H9 (cell line): ENCODE measurements around the gene ANKRD50. TPM values are rescaled to one million over a fixed set of nuclear protein-coding genes. Genes with fewer than 3 reads are reported as not detected.

Source experiments
- DNase-seq: peaks from one replicate; pipeline ENCODE4 v3.0.0-alpha.2; 2017
- H2AFZ ChIP-seq: one replicate; pipeline ENCODE4 v1.6.1; 2013; ENCODE audit warnings: mild to moderate bottlenecking, low read length, control low read depth, moderate library complexity
- H2AK5ac ChIP-seq: 2 replicates; pipeline ENCODE4 v1.6.1; 2013; ENCODE audit warnings: low read length, control low read depth, mixed read lengths; ENCODE audit not compliant: insufficient read length
- H2BK120ac ChIP-seq: one replicate; pipeline ENCODE4 v1.6.1; 2013; ENCODE audit warnings: low read depth, mild to moderate bottlenecking, low read length, control low read depth, inconsistent platforms; ENCODE audit not compliant: poor library complexity, severe bottlenecking
- H2BK12ac ChIP-seq: 2 replicates; pipeline ENCODE4 v1.6.1; 2013; ENCODE audit warnings: low read length, control low read depth, mixed read lengths, low read depth; ENCODE audit not compliant: insufficient read length
- H2BK15ac ChIP-seq: 2 replicates; pipeline ENCODE4 v1.6.1; 2013; ENCODE audit warnings: low read depth, low read length, control low read depth
- H2BK20ac ChIP-seq: one replicate; pipeline ENCODE4 v1.6.1; 2013; ENCODE audit warnings: low read depth, mild to moderate bottlenecking, low read length, control low read depth, inconsistent platforms; ENCODE audit not compliant: poor library complexity, severe bottlenecking
- H2BK5ac ChIP-seq: 2 replicates; pipeline ENCODE4 v1.6.1; 2013; ENCODE audit warnings: low read length, control low read depth, mixed read lengths; ENCODE audit not compliant: insufficient read length
- H3K14ac ChIP-seq: 2 replicates; pipeline ENCODE4 v1.6.1; 2013; ENCODE audit warnings: low read length, control low read depth; ENCODE audit not compliant: insufficient read depth
- H3K18ac ChIP-seq: 2 replicates; pipeline ENCODE4 v1.6.1; 2013; ENCODE audit warnings: low read depth, mild to moderate bottlenecking, mixed read lengths, low read length, control low read depth; ENCODE audit not compliant: insufficient read length
- H3K23ac ChIP-seq: 2 replicates; pipeline ENCODE4 v1.6.1; 2013; ENCODE audit warnings: low read length, control low read depth, mixed read lengths, low read depth; ENCODE audit not compliant: insufficient read length
- H3K23me2 ChIP-seq: 2 replicates; pipeline ENCODE4 v1.6.1; 2013; ENCODE audit warnings: low read depth, mild to moderate bottlenecking, mixed read lengths, low read length, control low read depth; ENCODE audit not compliant: insufficient read length, poor library complexity, severe bottlenecking
- H3K27ac ChIP-seq: 2 replicates; pipeline ENCODE4 v1.5.1; 2013; ENCODE audit warnings: low read length, control low read depth, mixed read lengths, low read depth; ENCODE audit not compliant: insufficient read length
- H3K27me3 ChIP-seq: 2 replicates; pipeline ENCODE4 v1.6.1; 2013; ENCODE audit warnings: low read length, control low read depth, inconsistent platforms; ENCODE audit not compliant: insufficient read depth
- H3K4ac ChIP-seq: 2 replicates; pipeline ENCODE4 v1.6.1; 2013; ENCODE audit warnings: low read depth, mild to moderate bottlenecking, control low read depth, inconsistent platforms, low read length, moderate library complexity
- H3K4me1 ChIP-seq: 2 replicates; pipeline ENCODE4 v1.6.1; 2013; ENCODE audit warnings: low read length, control low read depth, inconsistent platforms; ENCODE audit not compliant: insufficient read depth
- H3K4me2 ChIP-seq: 2 replicates; pipeline ENCODE4 v1.6.1; 2013; ENCODE audit warnings: low read length, control low read depth, mixed read lengths; ENCODE audit not compliant: insufficient read length, insufficient read depth
- H3K56ac ChIP-seq: 2 replicates; pipeline ENCODE4 v1.6.1; 2013; ENCODE audit warnings: low read depth, mild to moderate bottlenecking, mixed read lengths, low read length, control low read depth; ENCODE audit not compliant: insufficient read length
- H3K79me1 ChIP-seq: 2 replicates; pipeline ENCODE4 v1.6.1; 2013; ENCODE audit warnings: low read depth, mild to moderate bottlenecking, moderate library complexity, low read length, control low read depth, inconsistent platforms; ENCODE audit not compliant: insufficient read depth, poor library complexity, severe bottlenecking
- H3K79me2 ChIP-seq: 2 replicates; pipeline ENCODE4 v1.6.1; 2013; ENCODE audit warnings: low read length, control low read depth, inconsistent platforms; ENCODE audit not compliant: insufficient read depth
- H3K9ac ChIP-seq: 2 replicates; pipeline ENCODE4 v1.6.1; 2013; ENCODE audit warnings: low read length, control low read depth, mixed read lengths; ENCODE audit not compliant: insufficient read length; ENCODE audit errors: extremely low read depth
- H3K9me3 ChIP-seq: one replicate; pipeline ENCODE4 v1.6.1; 2013; ENCODE audit warnings: low read depth, low read length, inconsistent platforms; ENCODE audit not compliant: control insufficient read depth
- H3T11ph ChIP-seq: one replicate; pipeline ENCODE4 v1.6.1; 2013; ENCODE audit warnings: mild to moderate bottlenecking, low read length, control low read depth, inconsistent platforms
- H4K20me1 ChIP-seq: one replicate; pipeline ENCODE4 v1.6.1; 2013; ENCODE audit not compliant: control insufficient read depth, insufficient read length, insufficient read depth
- H4K5ac ChIP-seq: 2 replicates; pipeline ENCODE4 v1.6.1; 2013; ENCODE audit warnings: low read depth, mild to moderate bottlenecking, mixed read lengths, low read length, control low read depth; ENCODE audit not compliant: insufficient read length
- H4K8ac ChIP-seq: replicated peaks from 2 replicates; pipeline ENCODE4 v1.6.1; 2013; ENCODE audit warnings: low read length, control low read depth, mixed read lengths, low read depth; ENCODE audit not compliant: insufficient read length
- H4K91ac ChIP-seq: 2 replicates; pipeline ENCODE4 v1.6.1; 2013; ENCODE audit warnings: low read depth, mild to moderate bottlenecking, moderate library complexity, mixed read lengths, low read length, control low read depth; ENCODE audit not compliant: insufficient read length
- H3K27ac Mint-ChIP-seq, 3 experiments: 2 replicates in 2 of 3; 3 replicates in 1 of 3; pipeline ENCODE4 v1.8.0; 2020 to 2021; ENCODE audit warnings: mixed read lengths in 3 of 3, mild to moderate bottlenecking in 1 of 3, moderate library complexity in 1 of 3
- H3K27me3 Mint-ChIP-seq: 2 replicates; pipeline ENCODE4 v1.8.0; 2021; ENCODE audit warnings: low read depth, mild to moderate bottlenecking, moderate library complexity, mixed read lengths
- H3K36me3 Mint-ChIP-seq, 3 experiments: 2 replicates in 2 of 3; 3 replicates in 1 of 3; pipeline ENCODE4 v1.8.0; 2020 to 2021; ENCODE audit warnings: low read depth in 3 of 3, mixed read lengths in 3 of 3; ENCODE audit not compliant: insufficient read depth in 1 of 3
- H3K4me1 Mint-ChIP-seq, 2 experiments: 2 replicates each; pipeline ENCODE4 v1.8.0; 2020; ENCODE audit warnings: mixed read lengths in 2 of 2
- H3K4me3 Mint-ChIP-seq, 2 experiments: 2 replicates in 1 of 2; 3 replicates in 1 of 2; pipeline ENCODE4 v1.8.0; 2020 to 2021; ENCODE audit warnings: mild to moderate bottlenecking in 2 of 2, mixed read lengths in 2 of 2, moderate library complexity in 1 of 2
- H3K9me3 Mint-ChIP-seq, 2 experiments: 2 replicates in 1 of 2; 3 replicates in 1 of 2; pipeline ENCODE4 v1.8.0; 2020; ENCODE audit warnings: mild to moderate bottlenecking in 2 of 2, mixed read lengths in 2 of 2, moderate library complexity in 1 of 2
- WGBS: extraction: QIAGEN DNeasy Blood & Tissue Kit; methylation state at CpG from one replicate; pipeline ENCODE4 v1.1.7; 2013; ENCODE audit warnings: missing lambda C conversion rate, low lambda C conversion rate, mixed read lengths; ENCODE audit not compliant: insufficient read length; ENCODE audit errors: extremely low coverage; 5-methylcytosine and 5-hydroxymethylcytosine counted together
- total RNA-seq: library from RNA; stranded (reverse); gene quantifications from 2 replicates; pipeline ENCODE4 v1.2.1, GENCODE V29; 2021
- TF ChIP-seq, protein P1 (sequence below): fragments of 200-600 bp; sonication (generic); conservative IDR thresholded peaks from 3 replicates; pipeline ENCODE4 v1.8.0; 2021; ENCODE audit warnings: antibody characterized with exemption, mild to moderate bottlenecking

The ANKRD50 gene
- total RNA-seq, 1 experiment from 2014 or later = 30.1 TPM

DNA sequence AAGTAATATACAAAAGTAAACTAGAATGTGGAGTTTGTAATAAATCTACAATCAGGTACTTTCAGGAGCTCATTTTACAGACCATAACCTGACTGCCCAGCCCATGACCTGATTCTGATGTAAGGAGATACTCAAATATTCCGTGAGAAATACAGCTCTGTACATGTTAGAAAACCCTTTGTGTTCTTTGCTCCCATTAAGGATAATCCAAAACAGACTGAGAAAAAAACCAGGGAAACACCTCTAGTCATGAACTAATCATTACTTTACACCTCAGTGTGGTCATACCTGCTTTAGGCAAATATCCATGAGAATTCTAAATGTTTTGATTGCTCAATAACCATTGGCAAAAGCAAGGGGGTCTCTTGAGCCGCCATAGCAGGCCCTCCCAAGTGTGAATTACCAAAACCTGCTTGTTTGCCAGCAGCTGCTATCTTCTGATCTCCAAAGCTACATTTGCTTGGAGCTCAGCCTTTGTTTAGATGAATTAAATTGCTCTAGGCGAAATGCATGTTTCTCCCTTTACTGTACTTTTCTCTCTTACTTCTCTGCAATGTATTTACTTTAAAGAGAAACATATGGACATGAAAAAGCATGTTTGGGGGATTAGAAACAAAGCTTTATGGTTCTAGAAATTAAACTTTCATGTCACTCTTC is 79.1 kb downstream of the ANKRD50 start:
- Histone ChIP-seq H4K20me1 (no peaks in the 10 kb centered on the region), H3K18ac (no peak overlapping the region), H2BK20ac (no peak overlapping the region), H3K9ac (no peak overlapping the region), H3K4me2 (no peak overlapping the region), H4K91ac (no peak overlapping the region), H3K23me2 (no peaks in the 10 kb centered on the region), H2BK120ac (no peak overlapping the region), H3K4ac (no peak overlapping the region), H2BK5ac (no peak overlapping the region), H3K56ac (no peak overlapping the region), H4K5ac (no peak overlapping the region), H2BK12ac (no peak overlapping the region), H2BK15ac (no peak overlapping the region), H2AK5ac (no peak overlapping the region), H2AFZ (no peak overlapping the region), H3K23ac (no peak overlapping the region), H3K4me1 (no peaks in the 10 kb centered on the region), H3K27me3 (no peaks in the 10 kb centered on the region), H4K8ac (no peak overlapping the region), H3T11ph (no peak overlapping the region), H3K14ac (no peak overlapping the region), H3K79me1 (no peaks in the 10 kb centered on the region), H3K27ac (no peak overlapping the region), H3K79me2 (no peaks in the 10 kb centered on the region), H3K9me3 (no peaks in the 10 kb centered on the region)
- peaks cover 33 to 50% of the 10 kb centered on the region in 2 experiments for H3K4me1 Mint-ChIP-seq
- no peak overlapping the region for H3K4me3 Mint-ChIP-seq
- no peaks in the 10 kb centered on the region; the same call in 1 of the 2 replicates for H3K27me3 Mint-ChIP-seq
- TF ChIP-seq, protein P1, sequence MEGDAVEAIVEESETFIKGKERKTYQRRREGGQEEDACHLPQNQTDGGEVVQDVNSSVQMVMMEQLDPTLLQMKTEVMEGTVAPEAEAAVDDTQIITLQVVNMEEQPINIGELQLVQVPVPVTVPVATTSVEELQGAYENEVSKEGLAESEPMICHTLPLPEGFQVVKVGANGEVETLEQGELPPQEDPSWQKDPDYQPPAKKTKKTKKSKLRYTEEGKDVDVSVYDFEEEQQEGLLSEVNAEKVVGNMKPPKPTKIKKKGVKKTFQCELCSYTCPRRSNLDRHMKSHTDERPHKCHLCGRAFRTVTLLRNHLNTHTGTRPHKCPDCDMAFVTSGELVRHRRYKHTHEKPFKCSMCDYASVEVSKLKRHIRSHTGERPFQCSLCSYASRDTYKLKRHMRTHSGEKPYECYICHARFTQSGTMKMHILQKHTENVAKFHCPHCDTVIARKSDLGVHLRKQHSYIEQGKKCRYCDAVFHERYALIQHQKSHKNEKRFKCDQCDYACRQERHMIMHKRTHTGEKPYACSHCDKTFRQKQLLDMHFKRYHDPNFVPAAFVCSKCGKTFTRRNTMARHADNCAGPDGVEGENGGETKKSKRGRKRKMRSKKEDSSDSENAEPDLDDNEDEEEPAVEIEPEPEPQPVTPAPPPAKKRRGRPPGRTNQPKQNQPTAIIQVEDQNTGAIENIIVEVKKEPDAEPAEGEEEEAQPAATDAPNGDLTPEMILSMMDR = no peak
- no CpG with 5 or more reads among the region's 3 CpGs for WGBS
- no peak for DNase-seq
- H3K9me3 Mint-ChIP-seq = peaks cover 3 to 4% of the 10 kb centered on the region in 2 experiments; a peak in 3 of 5 replicates
- no peak overlapping the region for H3K27ac Mint-ChIP-seq
- peaks cover 0 to 4% (median 4%) of the 10 kb centered on the region in 3 experiments; a peak in 5 of 7 replicates for H3K36me3 Mint-ChIP-seq
